Retinal pigment epithelial cell (primary cell): ENCODE measurements around the gene ZNF407.

Experiments
- DNase-seq: peaks from one replicate; pipeline ENCODE4 v3.0.0-alpha.2; 2010; ENCODE audit warnings: low read depth
- H3K4me3 ChIP-seq: 2 replicates; pipeline ENCODE4 v1.5.1; 2011; ENCODE audit warnings: mild to moderate bottlenecking, low read length, control low read depth, moderate library complexity
- TF ChIP-seq, protein P1 (sequence below): conservative IDR thresholded peaks from 2 replicates; pipeline ENCODE4 v1.5.1; 2011; ENCODE audit warnings: low read depth, low read length, control low read depth, inconsistent platforms

Gene ZNF407

GRCh38 chr18:74826572-74826971 is 228.9 kb downstream of the ZNF407 start:
- TF ChIP-seq, protein P1, sequence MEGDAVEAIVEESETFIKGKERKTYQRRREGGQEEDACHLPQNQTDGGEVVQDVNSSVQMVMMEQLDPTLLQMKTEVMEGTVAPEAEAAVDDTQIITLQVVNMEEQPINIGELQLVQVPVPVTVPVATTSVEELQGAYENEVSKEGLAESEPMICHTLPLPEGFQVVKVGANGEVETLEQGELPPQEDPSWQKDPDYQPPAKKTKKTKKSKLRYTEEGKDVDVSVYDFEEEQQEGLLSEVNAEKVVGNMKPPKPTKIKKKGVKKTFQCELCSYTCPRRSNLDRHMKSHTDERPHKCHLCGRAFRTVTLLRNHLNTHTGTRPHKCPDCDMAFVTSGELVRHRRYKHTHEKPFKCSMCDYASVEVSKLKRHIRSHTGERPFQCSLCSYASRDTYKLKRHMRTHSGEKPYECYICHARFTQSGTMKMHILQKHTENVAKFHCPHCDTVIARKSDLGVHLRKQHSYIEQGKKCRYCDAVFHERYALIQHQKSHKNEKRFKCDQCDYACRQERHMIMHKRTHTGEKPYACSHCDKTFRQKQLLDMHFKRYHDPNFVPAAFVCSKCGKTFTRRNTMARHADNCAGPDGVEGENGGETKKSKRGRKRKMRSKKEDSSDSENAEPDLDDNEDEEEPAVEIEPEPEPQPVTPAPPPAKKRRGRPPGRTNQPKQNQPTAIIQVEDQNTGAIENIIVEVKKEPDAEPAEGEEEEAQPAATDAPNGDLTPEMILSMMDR = no peak
- H3K4me3 ChIP-seq = no peak overlapping the region
- no peak for DNase-seq

DNA sequence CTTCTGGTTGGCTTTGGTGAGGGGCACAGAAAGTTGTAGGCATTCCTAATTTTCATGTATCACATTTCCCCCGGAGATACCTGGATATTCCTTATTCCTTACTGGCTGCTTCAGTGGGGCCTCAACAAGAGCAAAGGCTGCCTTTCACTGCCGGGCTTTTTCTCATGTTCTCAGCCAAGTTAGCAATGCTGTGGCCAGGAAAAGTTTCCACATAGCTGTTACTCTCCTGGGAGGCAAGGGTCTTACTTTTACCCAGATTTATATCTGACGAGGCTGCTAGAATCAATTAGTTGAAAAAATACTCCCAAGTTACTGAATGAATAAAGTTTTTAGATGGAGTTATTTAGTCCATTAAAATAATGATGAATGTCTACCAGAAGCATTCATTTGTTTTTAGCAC is 230.5 kb downstream of the ZNF407 start:
- H3K4me3 ChIP-seq = no peak overlapping the region
- TF ChIP-seq, protein P1 = no peak
- no peak for DNase-seq

DNA sequence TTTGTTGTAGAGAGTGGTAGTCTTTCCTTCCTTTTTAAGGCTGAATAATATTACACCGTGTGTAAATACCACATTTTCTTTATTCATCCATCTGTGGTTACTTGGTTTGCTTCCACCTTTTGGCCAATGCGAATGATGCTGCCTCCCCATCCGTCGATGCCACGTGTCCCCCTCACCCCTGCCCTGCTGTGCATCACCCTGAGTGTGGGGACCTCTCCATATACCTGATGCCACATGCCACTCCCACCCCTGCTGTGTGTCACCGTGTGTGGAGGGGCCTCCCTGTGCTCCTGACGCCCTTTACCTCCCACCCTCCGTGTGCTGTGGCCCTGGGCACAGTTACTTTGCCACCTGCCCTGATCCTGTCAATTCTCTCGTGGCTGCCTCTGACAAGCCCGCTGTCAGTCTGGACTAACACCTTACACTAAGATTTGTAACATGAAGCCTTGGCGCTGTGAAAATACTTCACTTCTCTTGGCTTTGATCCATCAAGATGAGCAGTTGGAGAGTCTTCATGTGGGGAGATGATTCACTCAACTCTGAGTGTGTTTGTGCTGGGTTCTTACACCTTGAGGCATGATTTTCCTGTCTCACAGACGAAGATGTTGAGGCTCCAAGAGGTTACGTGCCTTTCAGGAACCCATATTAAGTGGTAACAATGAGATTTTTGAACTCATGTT is 234.0 kb downstream of the ZNF407 start:
- H3K4me3 ChIP-seq = no peak overlapping the region
- TF ChIP-seq, protein P1 = no peak
- no peak for DNase-seq

DNA sequence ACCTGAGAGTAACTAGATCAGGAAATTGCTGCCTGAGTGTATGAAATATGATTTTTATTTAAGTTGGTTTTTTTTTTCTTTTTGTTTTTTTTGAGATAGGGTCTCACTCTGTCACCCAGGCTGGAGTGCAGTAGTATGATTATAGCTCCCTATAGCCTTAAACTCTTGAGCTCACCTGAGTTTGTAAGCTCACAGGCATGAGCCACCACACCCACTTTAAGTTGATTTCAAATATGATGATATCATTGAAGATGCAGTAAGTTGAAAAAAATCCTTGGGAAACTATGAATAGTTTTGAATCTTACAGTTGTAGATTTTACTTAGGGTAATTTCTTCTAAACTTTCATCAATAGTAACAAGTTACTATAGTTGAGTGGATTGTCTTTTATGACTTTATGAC is 234.7 kb downstream of the ZNF407 start:
- TF ChIP-seq, protein P1 = no peak
- no peak overlapping the region for H3K4me3 ChIP-seq
- no peak for DNase-seq

GRCh38 chr18:74832999-74833398 is 235.3 kb downstream of the ZNF407 start:
- H3K4me3 ChIP-seq = no peak overlapping the region
- DNase-seq = no peak
- TF ChIP-seq, protein P1 = no peak

GRCh38 chr18:74834424-74835309 is 237.0 kb downstream of the ZNF407 start:
- TF ChIP-seq, protein P1 = no peak
- no peak for DNase-seq

More at GRCh38 chr18:74834424-74835309, 237.0 kb downstream of the ZNF407 start:
- H3K4me3 ChIP-seq = no peak overlapping the region
